CD14-positive monocyte (primary cell): Measurements from ENCODE around the gene RABL3. TPM values are rescaled to one million over a fixed set of nuclear protein-coding genes. Genes with fewer than 3 reads are reported as not detected.
A peak's percentile ranks its signal among the peaks of the same experiment; 100 is the strongest.

Source experiments
- DNase-seq, 3 donors: peaks; one replicate each; pipeline ENCODE4 v3.0.0-alpha.2; 2011 to 2022
- H2AFZ ChIP-seq: 2 replicates; pipeline ENCODE4 v1.6.0; 2012; ENCODE audit warnings: mild to moderate bottlenecking, low read depth, low read length, inconsistent platforms; ENCODE audit not compliant: insufficient read depth, poor library complexity, severe bottlenecking
- H3K27ac ChIP-seq, 2 donors: 1 replicate in 1 of 2; 2 replicates in 1 of 2; pipeline ENCODE4 v1.5.1; 2012 to 2013; ENCODE audit warnings: low read length in 2 of 2, control low read depth in 1 of 2, inconsistent platforms in 1 of 2, low read depth in 1 of 2, mild to moderate bottlenecking in 1 of 2
- H3K27me3 ChIP-seq, 2 donors: one replicate each; pipeline versions ENCODE4 v1.6.0 to v1.6.1; 2011 to 2013; ENCODE audit warnings: low read length in 2 of 2; ENCODE audit not compliant: control insufficient read depth in 2 of 2, insufficient read depth in 2 of 2
- H3K36me3 ChIP-seq, 2 donors: replicated peaks in 1 of 2; 1 replicate in 1 of 2; 2 replicates in 1 of 2; pipeline versions ENCODE4 v1.5.1 to v1.6.1; 2012 to 2013; ENCODE audit warnings: low read length in 2 of 2, control low read depth in 1 of 2, inconsistent platforms in 1 of 2, mild to moderate bottlenecking in 1 of 2; ENCODE audit not compliant: insufficient read depth in 2 of 2, control insufficient read depth in 1 of 2
- H3K4me1 ChIP-seq, 2 donors: 1 replicate in 1 of 2; 2 replicates in 1 of 2; pipeline versions ENCODE4 v1.5.1 to v1.6.1; 2012 to 2013; ENCODE audit warnings: low read length in 2 of 2, control low read depth in 1 of 2, inconsistent platforms in 1 of 2, mild to moderate bottlenecking in 1 of 2, moderate library complexity in 1 of 2; ENCODE audit not compliant: insufficient read depth in 2 of 2, control insufficient read depth in 1 of 2
- H3K4me2 ChIP-seq: replicated peaks from 2 replicates; pipeline ENCODE3; 2012; ENCODE audit warnings: low read length, moderate library complexity, mild to moderate bottlenecking; ENCODE audit not compliant: poor library complexity, severe bottlenecking; ENCODE audit errors: extremely low read depth
- H3K4me3 ChIP-seq, 3 experiments: fragments of 200-600 bp in 1 of 3; sonication (generic) in 1 of 3; replicated peaks in 1 of 3; 1 replicate in 2 of 3; 2 replicates in 1 of 3; pipeline ENCODE4 v1.5.1; 2011 to 2013; ENCODE audit warnings: low read length in 3 of 3, mild to moderate bottlenecking in 3 of 3, control low read depth in 2 of 3, low read depth in 2 of 3, inconsistent platforms in 1 of 3, moderate library complexity in 1 of 3
- H3K79me2 ChIP-seq: 2 replicates; pipeline ENCODE4 v1.6.0; 2012; ENCODE audit warnings: mild to moderate bottlenecking, control low read depth, inconsistent platforms, low read length, moderate library complexity; ENCODE audit not compliant: insufficient read depth
- H3K9ac ChIP-seq: 2 replicates; pipeline ENCODE4 v1.6.0; 2017; ENCODE audit warnings: low read length, mild to moderate bottlenecking; ENCODE audit not compliant: insufficient read depth, poor library complexity, severe bottlenecking
- H3K9me3 ChIP-seq, 2 donors: replicated peaks in 1 of 2; 1 replicate in 1 of 2; 2 replicates in 1 of 2; pipeline versions ENCODE4 v1.5.1 to v1.6.1; 2012 to 2013; ENCODE audit warnings: low read length in 2 of 2, control low read depth in 1 of 2; ENCODE audit not compliant: control insufficient read depth in 1 of 2, insufficient read depth in 1 of 2
- H4K20me1 ChIP-seq: 2 replicates; pipeline ENCODE4 v1.6.0; 2012; ENCODE audit warnings: mild to moderate bottlenecking, low read length, control low read depth, moderate library complexity; ENCODE audit not compliant: insufficient read depth
- H3K27ac Mint-ChIP-seq, 7 donors: one replicate each; pipeline ENCODE4 v1.8.0; 2020; ENCODE audit warnings: mild to moderate bottlenecking in 7 of 7, mixed read lengths in 7 of 7, moderate library complexity in 6 of 7, inconsistent platforms in 2 of 7
- H3K27me3 Mint-ChIP-seq, 3 donors: one replicate each; pipeline ENCODE4 v1.8.0; 2021 to 2022; ENCODE audit warnings: low read depth in 3 of 3, mild to moderate bottlenecking in 3 of 3, mixed read lengths in 3 of 3, moderate library complexity in 3 of 3, inconsistent platforms in 1 of 3
- H3K36me3 Mint-ChIP-seq, 2 donors: one replicate each; pipeline ENCODE4 v1.8.0; 2020; ENCODE audit warnings: mixed read lengths in 2 of 2, inconsistent platforms in 1 of 2, mild to moderate bottlenecking in 1 of 2
- H3K4me1 Mint-ChIP-seq: one replicate; pipeline ENCODE4 v1.8.0; 2020; ENCODE audit warnings: mild to moderate bottlenecking, mixed read lengths
- H3K4me3 Mint-ChIP-seq, 2 donors: one replicate each; pipeline ENCODE4 v1.8.0; 2020; ENCODE audit warnings: mild to moderate bottlenecking in 2 of 2, mixed read lengths in 2 of 2, moderate library complexity in 1 of 2
- H3K9me3 Mint-ChIP-seq, 7 donors: one replicate each; pipeline ENCODE4 v1.8.0; 2020 to 2022; ENCODE audit warnings: mixed read lengths in 7 of 7, mild to moderate bottlenecking in 6 of 7, moderate library complexity in 6 of 7, inconsistent platforms in 2 of 7
- WGBS: methylation state at CpG from one replicate; pipeline ENCODE4 v1.1.5; 2013; ENCODE audit warnings: missing lambda C conversion rate; ENCODE audit not compliant: insufficient coverage; 5-methylcytosine and 5-hydroxymethylcytosine counted together
- intact Hi-C, 2 donors: fragments of 100-400 bp; cut with micrococcal nuclease; formaldehyde crosslinking; loops; one replicate each; pipeline versions ENCODE4 v1.15.0 to v1.15.1; 2023
- polyA plus RNA-seq, 3 donors: library from polyadenylated mRNA; depleted of rRNA in 1 of 3; unstranded in 2 of 3; stranded (reverse) in 1 of 3; fragments of 300-500 nt in 2 of 3; fragments of >200 nt in 1 of 3; fragmentation: Illumina TruSeq in 2 of 3; gene quantifications; 1 replicate in 2 of 3; 2 replicates in 1 of 3; pipeline ENCODE4 v1.2.3, GENCODE V29; 2012 to 2021
- TF ChIP-seq, protein P1 (sequence below): fragments of 200-600 bp; IDR thresholded peaks from one replicate; pipeline ENCODE4 v1.8.0; 2022; ENCODE audit warnings: antibody characterized with exemption, mild to moderate bottlenecking

Gene RABL3
- polyA plus RNA-seq, 3 donors: 2.0 to 14.9 (median 11.5) TPM

DNA sequence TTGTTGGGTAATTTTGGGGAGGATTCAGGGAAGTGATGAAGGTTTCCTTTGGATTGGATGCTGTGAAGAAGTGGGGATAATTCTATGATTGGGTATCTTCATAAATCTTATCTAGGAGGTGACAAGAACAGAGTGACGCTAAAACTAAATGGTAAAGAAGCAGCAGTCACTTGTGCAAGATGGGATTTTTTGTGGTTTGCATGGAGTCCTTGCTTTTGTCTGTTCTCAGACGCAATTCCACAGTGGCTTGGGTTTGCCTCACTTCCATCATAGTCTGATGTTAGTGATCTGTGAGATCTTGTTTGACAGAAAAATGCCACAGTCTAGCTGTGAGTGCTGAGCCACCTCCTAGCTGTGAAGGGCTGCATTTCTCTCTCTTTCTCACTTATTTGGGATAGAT lies 27.1 kb upstream of the RABL3 start:
- DNase-seq: no peak
- H3K4me2 ChIP-seq: no peak overlapping the region
- H3K27me3 ChIP-seq: no peaks in the 10 kb centered on the region
- Mint-ChIP-seq H3K4me3 (no peak overlapping the region), H3K4me1 (no peaks in the 10 kb centered on the region), H3K9me3 (no peaks in the 10 kb centered on the region), H3K36me3 (peaks cover 16 to 21% of the 10 kb centered on the region in 2 donors), H3K27me3 (peaks cover 0 to 2% (median 0%) of the 10 kb centered on the region in 3 donors), H3K27ac (peak overlapping the region in 1 of 7 donors; percentile 5)
- peaks cover 31% of the 10 kb centered on the region for H4K20me1 ChIP-seq
- H3K9ac ChIP-seq: no peak overlapping the region
- H3K27ac ChIP-seq: no peak overlapping the region
- H3K79me2 ChIP-seq: peaks cover 23% of the 10 kb centered on the region
- H3K4me3 ChIP-seq: no peak overlapping the region
- intact Hi-C loops: no loop called here
- H3K36me3 ChIP-seq: peaks cover 25 to 38% of the 10 kb centered on the region in 2 donors
- no peaks in the 10 kb centered on the region for H3K9me3 ChIP-seq
- H3K4me1 ChIP-seq: no peaks in the 10 kb centered on the region
- no CpG with 5 or more reads among the region's 2 CpGs for WGBS
- TF ChIP-seq, protein P1, sequence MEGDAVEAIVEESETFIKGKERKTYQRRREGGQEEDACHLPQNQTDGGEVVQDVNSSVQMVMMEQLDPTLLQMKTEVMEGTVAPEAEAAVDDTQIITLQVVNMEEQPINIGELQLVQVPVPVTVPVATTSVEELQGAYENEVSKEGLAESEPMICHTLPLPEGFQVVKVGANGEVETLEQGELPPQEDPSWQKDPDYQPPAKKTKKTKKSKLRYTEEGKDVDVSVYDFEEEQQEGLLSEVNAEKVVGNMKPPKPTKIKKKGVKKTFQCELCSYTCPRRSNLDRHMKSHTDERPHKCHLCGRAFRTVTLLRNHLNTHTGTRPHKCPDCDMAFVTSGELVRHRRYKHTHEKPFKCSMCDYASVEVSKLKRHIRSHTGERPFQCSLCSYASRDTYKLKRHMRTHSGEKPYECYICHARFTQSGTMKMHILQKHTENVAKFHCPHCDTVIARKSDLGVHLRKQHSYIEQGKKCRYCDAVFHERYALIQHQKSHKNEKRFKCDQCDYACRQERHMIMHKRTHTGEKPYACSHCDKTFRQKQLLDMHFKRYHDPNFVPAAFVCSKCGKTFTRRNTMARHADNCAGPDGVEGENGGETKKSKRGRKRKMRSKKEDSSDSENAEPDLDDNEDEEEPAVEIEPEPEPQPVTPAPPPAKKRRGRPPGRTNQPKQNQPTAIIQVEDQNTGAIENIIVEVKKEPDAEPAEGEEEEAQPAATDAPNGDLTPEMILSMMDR: no peak
- no peak overlapping the region for H2AFZ ChIP-seq

DNA sequence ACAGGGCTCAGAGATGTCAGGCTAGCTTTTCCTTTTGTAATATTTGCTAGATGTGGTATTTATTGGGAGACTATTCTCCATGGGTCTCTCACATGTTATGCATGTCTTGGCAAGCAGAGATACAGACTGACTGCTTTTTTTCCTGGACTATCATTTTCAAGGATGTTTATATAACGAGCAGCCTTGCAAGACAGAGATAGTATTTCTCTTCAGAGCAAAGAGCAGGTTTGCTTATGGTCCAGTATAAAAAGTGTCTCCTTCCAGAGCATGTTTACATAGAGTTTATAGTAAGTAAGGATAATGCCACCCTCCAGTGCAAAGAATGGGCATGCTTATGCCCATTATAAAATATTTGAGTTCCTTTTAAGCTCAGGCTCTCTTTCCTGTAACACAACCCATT lies 24.8 kb upstream of the RABL3 start:
- Mint-ChIP-seq H3K36me3 (peaks cover 18 to 23% of the 10 kb centered on the region in 2 donors), H3K4me3 (no peak overlapping the region), H3K4me1 (peaks cover 3% of the 10 kb centered on the region), H3K27me3 (peaks cover 0 to 2% (median 0%) of the 10 kb centered on the region in 3 donors), H3K27ac (no peak overlapping the region), H3K9me3 (no peaks in the 10 kb centered on the region)
- Histone ChIP-seq H3K4me1 (no peaks in the 10 kb centered on the region), H3K4me2 (no peak overlapping the region), H3K27ac (no peak overlapping the region), H3K27me3 (no peaks in the 10 kb centered on the region), H2AFZ (no peak overlapping the region), H3K4me3 (no peak overlapping the region), H4K20me1 (peaks cover 51% of the 10 kb centered on the region), H3K9me3 (no peaks in the 10 kb centered on the region), H3K9ac (no peak overlapping the region), H3K36me3 (peaks cover 18% of the 10 kb centered on the region in 2 donors), H3K79me2 (peaks cover 38% of the 10 kb centered on the region)
- intact Hi-C loops: no loop called here
- TF ChIP-seq, protein P1: no peak
- no peak for DNase-seq
- WGBS: 80% methylated on average over 1 of the region's 1 CpG
